Caco-2 (cell line): ENCODE data around the gene CDAN1. TPM values are rescaled to one million over a fixed set of nuclear protein-coding genes. Genes with fewer than 3 reads are reported as not detected.
"Not testable (repeated sequence)": the region's sequence is repeated elsewhere in the genome, so short reads cannot be mapped to it uniquely, and the experiment has no call there.

ENCODE experiments used
- BruUV-seq: library from RNA; stranded (reverse); fragments of 400-500 nt; replicated peaks from 2 replicates; lab custom pipeline; 2021; lab: Mats Ljungman, UMichigan
- CTCF ChIA-PET: fragments of 300-600 bp; sonication (Branson Sonifier 250); formaldehyde crosslinking; loops from one replicate; lab custom pipeline; 2022; ENCODE audit warnings: antibody characterized with exemption; lab: Charles Lee
- POLR2A ChIA-PET: fragments of 300-600 bp; sonication (Branson Sonifier 250); formaldehyde crosslinking; loops from one replicate; lab custom pipeline; 2022; ENCODE audit warnings: antibody characterized with exemption; lab: Charles Lee
- DNase-seq, 2 experiments: peaks; one replicate each; pipeline versions ENCODE4 v3.0.0 to v3.0.0-alpha.2; 2020 to 2022
- H3K27me3 ChIP-seq: replicated peaks from 2 replicates; pipeline ENCODE4 v1.6.0; 2011; ENCODE audit warnings: low read length; ENCODE audit not compliant: control insufficient read depth, insufficient read depth
- H3K36me3 ChIP-seq: 2 replicates; pipeline ENCODE4 v1.5.1; 2011; ENCODE audit warnings: low read length; ENCODE audit not compliant: control insufficient read depth, insufficient read depth
- H3K4me1 ChIP-seq: fragments of 250-450 bp; sonication (Bioruptor Pico); 2 replicates; pipeline ENCODE4 v1.5.1; 2020; ENCODE audit warnings: mild to moderate bottlenecking
- H3K4me3 ChIP-seq: 2 replicates; pipeline ENCODE4 v1.5.1; 2011; ENCODE audit warnings: low read depth, mild to moderate bottlenecking, control low read depth, low read length
- H3K9me3 ChIP-seq: fragments of 250-450 bp; sonication (Bioruptor Pico); 2 replicates; pipeline ENCODE4 v1.5.1; 2020; ENCODE audit warnings: mild to moderate bottlenecking, moderate library complexity
- H3K27ac Mint-ChIP-seq: one replicate; pipeline ENCODE4 v1.8.0; 2022; ENCODE audit warnings: mixed read lengths; ENCODE audit not compliant: unreplicated experiment
- H3K27me3 Mint-ChIP-seq: one replicate; pipeline ENCODE4 v1.8.0; 2022; ENCODE audit warnings: mixed read lengths; ENCODE audit not compliant: insufficient read depth, unreplicated experiment
- H3K36me3 Mint-ChIP-seq: one replicate; pipeline ENCODE4 v1.8.0; 2022; ENCODE audit warnings: mild to moderate bottlenecking, mixed read lengths; ENCODE audit not compliant: insufficient read depth, unreplicated experiment
- H3K4me1 Mint-ChIP-seq: one replicate; pipeline ENCODE4 v1.8.0; 2022; ENCODE audit warnings: low read depth, mixed read lengths; ENCODE audit not compliant: unreplicated experiment
- H3K4me3 Mint-ChIP-seq: one replicate; pipeline ENCODE4 v1.8.0; 2022; ENCODE audit warnings: mild to moderate bottlenecking, moderate library complexity, mixed read lengths; ENCODE audit not compliant: unreplicated experiment
- H3K9me3 Mint-ChIP-seq: one replicate; pipeline ENCODE4 v1.8.0; 2022; ENCODE audit warnings: mixed read lengths; ENCODE audit not compliant: unreplicated experiment
- intact Hi-C: fragments of 100-400 bp; cut with micrococcal nuclease; formaldehyde crosslinking; loops from one replicate; pipeline ENCODE4 v1.10.0; 2022; ENCODE audit not compliant: unreplicated experiment
- total RNA-seq: library from RNA; stranded (reverse); gene quantifications from 2 replicates; pipeline ENCODE4 v1.2.3, GENCODE V29; 2022
- TF ChIP-seq, protein P1 (sequence below), 2 experiments: fragments of 200-600 bp in 1 of 2; IDR thresholded peaks; 1 replicate in 1 of 2; 2 replicates in 1 of 2; pipeline versions ENCODE4 v1.5.1 to v1.8.0; 2011 to 2022; ENCODE audit warnings: antibody characterized with exemption in 1 of 2, control low read depth in 1 of 2, inconsistent platforms in 1 of 2, low read depth in 1 of 2, low read length in 1 of 2, mild to moderate bottlenecking in 1 of 2, moderate library complexity in 1 of 2; ENCODE audit not compliant: insufficient read depth in 1 of 2, severe bottlenecking in 1 of 2, unreplicated experiment in 1 of 2

CDAN1 gene
- total RNA-seq, 1 experiment from 2014 or later = 29.4 TPM

- no peaks in the 10 kb centered on the region for H3K4me1 ChIP-seq
- no peaks in the 10 kb centered on the region for H3K9me3 ChIP-seq
- Mint-ChIP-seq H3K27ac (no peak overlapping the region), H3K4me3 (no peak overlapping the region), H3K36me3 (no peaks in the 10 kb centered on the region), H3K9me3 (no peaks in the 10 kb centered on the region), H3K27me3 (no peaks in the 10 kb centered on the region), H3K4me1 (no peaks in the 10 kb centered on the region)
- no peaks in the 10 kb centered on the region for H3K36me3 ChIP-seq
- no peaks in the 10 kb centered on the region for H3K27me3 ChIP-seq
- no peak overlapping the region for H3K4me3 ChIP-seq
- TF ChIP-seq, protein P1, sequence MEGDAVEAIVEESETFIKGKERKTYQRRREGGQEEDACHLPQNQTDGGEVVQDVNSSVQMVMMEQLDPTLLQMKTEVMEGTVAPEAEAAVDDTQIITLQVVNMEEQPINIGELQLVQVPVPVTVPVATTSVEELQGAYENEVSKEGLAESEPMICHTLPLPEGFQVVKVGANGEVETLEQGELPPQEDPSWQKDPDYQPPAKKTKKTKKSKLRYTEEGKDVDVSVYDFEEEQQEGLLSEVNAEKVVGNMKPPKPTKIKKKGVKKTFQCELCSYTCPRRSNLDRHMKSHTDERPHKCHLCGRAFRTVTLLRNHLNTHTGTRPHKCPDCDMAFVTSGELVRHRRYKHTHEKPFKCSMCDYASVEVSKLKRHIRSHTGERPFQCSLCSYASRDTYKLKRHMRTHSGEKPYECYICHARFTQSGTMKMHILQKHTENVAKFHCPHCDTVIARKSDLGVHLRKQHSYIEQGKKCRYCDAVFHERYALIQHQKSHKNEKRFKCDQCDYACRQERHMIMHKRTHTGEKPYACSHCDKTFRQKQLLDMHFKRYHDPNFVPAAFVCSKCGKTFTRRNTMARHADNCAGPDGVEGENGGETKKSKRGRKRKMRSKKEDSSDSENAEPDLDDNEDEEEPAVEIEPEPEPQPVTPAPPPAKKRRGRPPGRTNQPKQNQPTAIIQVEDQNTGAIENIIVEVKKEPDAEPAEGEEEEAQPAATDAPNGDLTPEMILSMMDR (IDR thresholded peaks at IDR 0.05; ENCODE audit: insufficient read depth in 1 of 2, low read depth in 1 of 2, low read length in 1 of 2, severe bottlenecking in 1 of 2, unreplicated experiment in 1 of 2) = no peak
- ChIA-PET POLR2A (no interaction called here), CTCF (no interaction called here)
- DNase-seq = no peak
- intact Hi-C loops = no loop called here
- BruUV-seq = no TSS peak
Measured at GRCh38 chr15:42772901-42773300, 36.0 kb upstream of the CDAN1 start.

DNA sequence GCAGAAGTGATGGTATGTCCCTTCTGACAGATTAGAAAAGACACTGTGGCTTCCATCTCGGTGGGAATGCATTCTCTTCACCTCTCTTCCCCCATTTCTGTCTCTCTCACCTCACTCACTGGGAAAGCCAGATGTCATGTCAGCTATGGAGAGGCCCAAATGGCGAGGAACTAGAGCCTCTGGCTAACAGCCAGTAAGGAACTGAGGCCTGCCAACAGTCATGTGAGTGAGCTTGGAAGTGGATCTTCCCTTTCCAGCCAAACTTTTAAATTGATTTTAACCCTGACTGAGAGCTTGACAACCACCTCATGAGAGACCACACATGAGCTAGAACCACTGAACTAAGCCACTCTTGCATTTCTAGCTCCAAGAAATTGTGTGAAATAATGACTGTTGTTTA, 35.2 kb upstream of the CDAN1 start:
- no peaks in the 10 kb centered on the region for H3K36me3 Mint-ChIP-seq
- POLR2A ChIA-PET = no interaction called here
- H3K27ac Mint-ChIP-seq = no peak overlapping the region
- no peaks in the 10 kb centered on the region for H3K4me1 Mint-ChIP-seq
- H3K4me3 Mint-ChIP-seq = no peak overlapping the region
- Histone ChIP-seq H3K4me1 (no peaks in the 10 kb centered on the region), H3K9me3 (no peaks in the 10 kb centered on the region), H3K4me3 (no peak overlapping the region), H3K27me3 (no peaks in the 10 kb centered on the region), H3K36me3 (no peaks in the 10 kb centered on the region)
- BruUV-seq = no TSS peak
- no peaks in the 10 kb centered on the region for H3K27me3 Mint-ChIP-seq
- TF ChIP-seq, protein P1 (IDR thresholded peaks at IDR 0.05; ENCODE audit: insufficient read depth in 1 of 2, low read depth in 1 of 2, low read length in 1 of 2, severe bottlenecking in 1 of 2, unreplicated experiment in 1 of 2) = no peak
- DNase-seq = no peak
- intact Hi-C loops = no loop called here
- CTCF ChIA-PET = no interaction called here
- no peaks in the 10 kb centered on the region for H3K9me3 Mint-ChIP-seq

DNA sequence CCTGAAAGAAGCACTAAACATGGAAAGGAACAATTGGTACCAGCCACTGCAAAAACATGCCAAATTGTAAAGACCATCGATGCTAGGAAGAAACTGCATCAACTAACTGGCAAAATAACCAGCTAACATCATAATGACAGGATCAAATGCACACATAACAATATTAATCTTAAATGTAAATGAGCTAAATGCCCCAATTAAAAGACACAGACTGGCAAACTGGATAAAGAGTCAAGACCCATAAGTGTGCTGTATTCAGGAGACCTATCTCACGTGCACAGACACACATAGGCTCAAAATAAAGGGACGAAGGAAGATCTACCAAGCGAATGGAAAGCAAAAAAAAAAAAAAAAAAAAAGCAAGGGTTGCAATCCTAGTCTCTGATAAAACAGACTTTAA, 29.2 kb upstream of the CDAN1 start:
- peaks cover 21% of the 10 kb centered on the region for H3K9me3 Mint-ChIP-seq
- H3K27ac Mint-ChIP-seq, H3K4me3 Mint-ChIP-seq, H3K4me1 Mint-ChIP-seq, H3K27me3 ChIP-seq, BruUV-seq, CTCF ChIA-PET, DNase-seq, H3K36me3 Mint-ChIP-seq, H3K4me3 ChIP-seq, H3K27me3 Mint-ChIP-seq, H3K9me3 ChIP-seq, H3K4me1 ChIP-seq, H3K36me3 ChIP-seq, intact Hi-C loops, POLR2A ChIA-PET: not testable (repeated sequence)

DNA sequence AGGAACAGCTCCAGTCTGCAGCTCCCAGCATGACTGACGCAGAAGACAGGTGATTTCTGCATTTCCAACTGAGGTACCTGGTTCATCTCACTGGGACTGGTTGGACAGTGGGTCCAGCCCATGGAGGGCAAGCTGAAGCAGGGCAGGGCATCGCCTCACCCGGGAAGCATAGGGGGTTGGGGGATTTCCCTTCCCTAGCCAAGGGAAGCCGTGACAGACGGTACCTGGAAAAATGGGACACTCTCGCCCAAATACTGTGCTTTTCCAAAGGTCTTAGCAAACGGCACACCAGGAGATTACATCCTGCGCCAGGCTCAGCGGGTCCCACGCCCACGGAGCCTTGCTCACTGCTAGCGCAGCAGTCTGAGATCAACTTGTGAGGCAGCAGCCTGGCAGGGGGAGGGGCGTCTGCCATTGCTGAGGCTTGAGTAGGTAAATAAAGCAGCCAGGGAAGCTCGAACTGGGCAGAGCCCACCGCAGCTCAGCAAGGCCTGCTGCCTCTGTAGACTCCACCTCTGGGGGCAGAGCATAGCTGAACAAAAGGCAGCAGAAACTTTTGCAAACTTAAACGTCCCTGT, 27.3 kb upstream of the CDAN1 start:
- H3K4me1 ChIP-seq, POLR2A ChIA-PET, DNase-seq, H3K27ac Mint-ChIP-seq, H3K4me1 Mint-ChIP-seq, intact Hi-C loops, H3K27me3 Mint-ChIP-seq, H3K4me3 Mint-ChIP-seq, BruUV-seq, H3K4me3 ChIP-seq, H3K36me3 Mint-ChIP-seq, H3K27me3 ChIP-seq, H3K36me3 ChIP-seq, CTCF ChIA-PET: not testable (repeated sequence)
- H3K9me3 Mint-ChIP-seq = peaks cover 30% of the 10 kb centered on the region
- H3K9me3 ChIP-seq = peaks cover 16% of the 10 kb centered on the region

- H3K4me1 Mint-ChIP-seq, H3K27me3 Mint-ChIP-seq, H3K27ac Mint-ChIP-seq, H3K36me3 Mint-ChIP-seq, intact Hi-C loops, POLR2A ChIA-PET, H3K4me1 ChIP-seq, H3K36me3 ChIP-seq, H3K27me3 ChIP-seq, H3K4me3 ChIP-seq, BruUV-seq, H3K4me3 Mint-ChIP-seq, DNase-seq, CTCF ChIA-PET: not testable (repeated sequence)
- H3K9me3 Mint-ChIP-seq = peaks cover 30% of the 10 kb centered on the region
- H3K9me3 ChIP-seq = peaks cover 16% of the 10 kb centered on the region
Measured at GRCh38 chr15:42761813-42762212, 24.9 kb upstream of the CDAN1 start.
